NCI-H2107 treated with DMSO at 0.1 percent for 48 hours (cell line): ENCODE measurements around the gene MNAT1.

Experiments used
- DNase-seq: peaks from one replicate; lab custom pipeline; 2025; ENCODE audit not compliant: unreplicated experiment; lab: John Stamatoyannopoulos, UW

MNAT1 gene

GRCh38 chr14:60956632-60957031 is 222.1 kb downstream of the MNAT1 start:
- no peak for DNase-seq

- no peak for DNase-seq
Measured at GRCh38 chr14:60958146-60958545, 223.6 kb downstream of the MNAT1 start.

- no peak for DNase-seq
Measured at GRCh38 chr14:60963761-60964160, 229.2 kb downstream of the MNAT1 start.

GRCh38 chr14:60964904-60965303 is 230.3 kb downstream of the MNAT1 start:
- DNase-seq: no peak

GRCh38 chr14:60965402-60965801 is 230.8 kb downstream of the MNAT1 start:
- no peak for DNase-seq

- no peak for DNase-seq
Measured at GRCh38 chr14:60968099-60968498, 233.5 kb downstream of the MNAT1 start.

- no peak for DNase-seq
Measured at GRCh38 chr14:60968671-60969070, 234.1 kb downstream of the MNAT1 start.

GRCh38 chr14:60970146-60970545 is 235.6 kb downstream of the MNAT1 start:
- no peak for DNase-seq

GRCh38 chr14:60971271-60971670 is 236.7 kb downstream of the MNAT1 start:
- no peak for DNase-seq

GRCh38 chr14:60972295-60972694 is 237.7 kb downstream of the MNAT1 start:
- DNase-seq: no peak

GRCh38 chr14:60973070-60973469 is 238.5 kb downstream of the MNAT1 start:
- DNase-seq: no peak

- DNase-seq: peak; percentile 54
Measured at GRCh38 chr14:60974090-60974651, 239.6 kb downstream of the MNAT1 start.

- DNase-seq: peak; percentile 93
Measured at GRCh38 chr14:60975551-60975950, 241.0 kb downstream of the MNAT1 start.

- no peak for DNase-seq
Measured at GRCh38 chr14:60977847-60978246, 243.3 kb downstream of the MNAT1 start.

GRCh38 chr14:60980811-60981632 is 246.5 kb downstream of the MNAT1 start, which contains the start of the genes SLC38A6 and TRMT5:
Gene SLC38A6 (plus strand): TSS chr14:60981245. CDS start chr14:60981278, 33 bp downstream.
Gene TRMT5 (minus strand): TSS chr14:60981079. CDS start chr14:60980973, 106 bp downstream.
- peak; percentile 99 for DNase-seq

GRCh38 chr14:60981633-60982455 is 247.3 kb downstream of the MNAT1 start:
- DNase-seq: peak; percentile 82

- DNase-seq: no peak
Measured at GRCh38 chr14:60984196-60984595, 249.6 kb downstream of the MNAT1 start.

- DNase-seq: no peak
Measured at GRCh38 chr14:60986500-60986899, 251.9 kb downstream of the MNAT1 start.

- no peak for DNase-seq
Measured at GRCh38 chr14:60989599-60989998, 255.0 kb downstream of the MNAT1 start.

- DNase-seq: no peak
Measured at GRCh38 chr14:60998617-60999016, 264.1 kb downstream of the MNAT1 start.

GRCh38 chr14:60999536-60999935 is 265.0 kb downstream of the MNAT1 start:
- DNase-seq: no peak

GRCh38 chr14:61003571-61003970 is 269.0 kb downstream of the MNAT1 start:
- no peak for DNase-seq
